KBM-7 (cell line): Measurements from ENCODE around the gene ATP5F1A.
"Not testable (repeated sequence)": the region's sequence is repeated elsewhere in the genome, so short reads cannot be mapped to it uniquely, and the experiment has no call there.

Experiments
- DNase-seq: peaks from one replicate; pipeline ENCODE4 v3.0.0-alpha.2; 2015
- in situ Hi-C: fragments of 300-500 bp; cut with MboI; formaldehyde crosslinking; loops from 2 replicates; pipeline ENCODE4 v1.14.3; 2020; ENCODE audit warnings: low sequenced_read_pairs, low pct_unique_long_range_greater_than_20kb, mixed read lengths

Gene ATP5F1A

GRCh38 chr18:46097801-46098615, at the start of gene ATP5F1A:
Gene ATP5F1A (minus strand): TSS chr18:46098296. CDS start chr18:46098231, 65 bp downstream.
- DNase-seq = peak; percentile 80
- in situ Hi-C loops = no loop called here

- in situ Hi-C loops = no loop called here
- DNase-seq = peak; percentile 28
These were observed 43.1 kb upstream of the ATP5F1A start for GRCh38 chr18:46141199-46141598.

GRCh38 chr18:46140173-46140572, 42.1 kb upstream of the ATP5F1A start:
- in situ Hi-C loops = no loop called here
- no peak for DNase-seq

DNA sequence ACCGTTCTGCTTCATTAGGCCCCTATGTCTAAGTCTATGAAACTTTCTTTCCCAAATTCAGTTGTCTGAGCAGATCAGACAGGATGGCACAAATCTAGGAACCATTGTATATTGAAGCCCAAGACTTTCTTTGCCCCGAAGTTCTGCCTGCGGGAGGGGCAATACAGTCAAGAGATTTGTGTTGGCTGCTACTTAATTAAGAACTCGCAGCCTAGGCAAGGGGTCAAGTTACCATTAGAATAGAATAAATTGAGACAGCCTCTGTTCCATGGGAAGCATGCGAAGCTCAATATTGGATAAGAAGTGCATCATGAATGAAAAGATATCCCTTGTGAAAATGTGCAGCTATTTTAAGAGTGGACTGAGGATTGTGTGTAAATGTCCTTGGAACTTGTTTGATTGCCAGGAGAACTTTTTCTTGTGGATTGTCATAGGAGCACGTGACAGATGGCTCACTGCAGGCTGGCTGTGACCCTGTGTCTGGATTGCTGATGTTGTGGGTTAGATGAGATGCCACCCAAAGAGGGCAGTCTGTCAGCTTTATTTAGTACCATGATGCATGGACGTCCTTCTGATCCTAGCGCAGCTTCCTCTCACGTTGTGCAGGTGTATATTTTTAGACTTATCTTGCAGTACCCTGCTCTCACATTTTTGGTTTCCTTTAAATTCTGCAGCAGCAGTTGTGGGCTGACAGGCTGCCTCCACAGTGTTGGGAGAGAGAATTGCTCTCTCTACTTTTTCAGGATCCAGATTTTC, 37.0 kb upstream of the ATP5F1A start:
- in situ Hi-C loops = no loop called here
- no peak for DNase-seq

- no peak for DNase-seq
- in situ Hi-C loops = no loop called here
These were observed 35.4 kb upstream of the ATP5F1A start for GRCh38 chr18:46133534-46133933.

DNA sequence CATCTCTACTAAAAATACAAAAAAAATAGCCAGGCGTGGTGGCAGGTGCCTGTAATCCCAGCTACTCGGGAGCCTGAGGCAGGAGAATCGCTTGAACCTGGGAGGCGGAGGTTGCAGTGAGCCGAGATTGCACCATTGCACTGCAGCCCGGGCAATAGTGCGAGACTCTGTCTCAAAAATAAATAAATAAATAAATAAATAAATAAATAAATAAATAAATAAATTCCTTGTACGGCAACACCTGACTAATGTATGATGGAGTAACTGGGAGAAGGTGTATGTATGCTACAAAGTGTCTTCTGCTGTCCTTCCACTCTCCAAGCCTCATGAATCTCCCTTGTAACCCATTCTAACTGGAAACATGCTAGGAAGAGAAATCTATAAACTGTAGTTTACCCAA, 32.5 kb upstream of the ATP5F1A start:
- in situ Hi-C loops, DNase-seq: not testable (repeated sequence)

DNA sequence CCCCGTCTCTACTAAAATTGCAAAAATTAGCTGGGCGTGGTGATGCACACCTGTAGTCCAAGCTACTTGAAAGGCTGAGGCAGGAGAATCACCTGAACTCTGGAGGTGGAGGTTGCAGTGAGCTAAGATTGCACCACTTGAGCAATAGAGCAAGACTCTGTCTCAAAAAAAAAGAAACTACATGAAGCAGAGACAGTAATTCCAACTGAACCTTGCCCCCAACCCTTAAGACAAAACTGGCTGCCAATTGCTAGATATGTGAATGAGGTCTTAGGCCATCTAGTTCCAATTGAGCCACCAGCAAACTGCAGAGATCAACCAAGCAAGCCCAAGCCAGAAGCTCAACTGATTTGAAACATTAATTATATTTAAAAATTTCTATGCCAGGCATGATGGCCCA, 32.0 kb upstream of the ATP5F1A start:
- in situ Hi-C loops = no loop called here
- no peak for DNase-seq

DNA sequence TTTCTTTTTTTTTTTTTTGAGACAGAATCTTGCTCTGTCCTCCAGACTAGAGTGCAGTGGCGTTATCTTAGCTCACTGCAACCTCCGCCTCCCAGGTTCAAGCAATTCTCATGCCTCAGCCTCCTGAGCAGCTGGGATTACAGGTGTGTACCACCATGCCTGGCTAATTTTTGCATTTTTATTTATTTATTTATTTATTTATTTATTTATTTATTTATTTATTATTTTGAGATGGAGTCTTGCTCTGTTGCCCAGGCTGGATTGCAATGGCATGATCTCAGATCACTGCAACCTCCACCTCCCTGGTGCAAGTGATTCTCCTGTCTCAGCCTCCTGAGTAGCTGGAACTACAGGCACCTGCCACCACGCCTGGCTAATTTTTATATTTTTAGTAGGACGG, 28.5 kb upstream of the ATP5F1A start:
- in situ Hi-C loops, DNase-seq: not testable (repeated sequence)

DNA sequence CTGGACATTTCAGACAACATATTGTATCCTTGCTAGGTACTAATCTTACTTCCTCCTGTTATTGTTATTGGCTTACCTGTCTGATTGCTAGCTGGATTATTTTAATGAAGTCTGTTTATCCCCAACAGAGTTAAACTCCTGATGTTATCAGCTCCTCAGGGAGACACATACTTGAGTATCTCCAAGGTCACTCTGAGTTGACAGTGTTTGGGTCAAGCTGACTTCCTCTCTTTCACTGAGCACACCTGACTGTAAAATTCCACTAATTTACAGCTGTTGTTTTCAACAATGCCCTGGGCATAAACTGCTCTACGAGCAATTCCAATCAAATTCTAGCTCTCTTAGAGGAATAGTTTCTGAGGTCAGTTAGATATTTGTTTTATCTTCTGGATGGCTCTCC, 15.7 kb upstream of the ATP5F1A start:
- in situ Hi-C loops = no loop called here
- DNase-seq = no peak

DNA sequence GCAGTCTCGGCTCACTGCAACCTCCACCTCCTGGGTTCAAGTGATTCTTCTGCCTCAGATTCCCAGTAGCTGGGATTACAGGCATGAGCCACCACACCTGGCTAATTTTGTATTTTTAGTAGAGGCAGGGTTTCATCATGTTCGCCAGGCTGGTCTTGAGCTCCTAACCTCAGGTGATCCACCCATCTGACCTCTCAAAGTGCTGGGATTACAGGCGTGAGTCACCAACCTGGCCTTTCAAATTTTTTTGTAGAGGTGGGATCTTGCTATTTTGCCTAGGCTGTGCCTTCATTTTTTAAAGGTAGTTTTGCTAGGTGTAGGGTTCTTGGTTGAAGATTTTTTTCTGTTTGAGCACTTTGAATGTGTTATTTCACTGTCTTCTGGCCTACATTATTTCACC, 12.3 kb upstream of the ATP5F1A start:
- in situ Hi-C loops = no loop called here

DNA sequence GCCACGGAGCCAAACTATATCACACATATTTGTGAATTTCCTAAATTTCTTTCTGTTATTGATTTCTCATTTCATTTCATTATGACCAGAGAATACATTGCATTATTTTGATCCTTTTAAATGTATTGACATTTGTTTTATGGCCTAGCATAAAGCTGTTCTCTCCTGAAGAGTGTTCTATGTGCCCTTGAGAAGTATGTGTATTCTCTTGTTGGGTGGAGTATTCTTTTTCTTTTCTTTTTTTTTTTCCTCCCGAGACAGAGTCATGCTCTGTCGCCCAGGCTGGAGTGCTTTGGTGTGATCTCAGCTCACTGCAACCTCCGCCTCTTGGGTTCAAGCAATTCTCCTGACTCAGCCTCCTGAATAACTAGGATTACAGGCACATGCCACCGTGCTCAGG, 11.3 kb upstream of the ATP5F1A start:
- in situ Hi-C loops = no loop called here

More for the DNA sequence above, 12.3 kb upstream of the ATP5F1A start:
- DNase-seq = no peak

DNA sequence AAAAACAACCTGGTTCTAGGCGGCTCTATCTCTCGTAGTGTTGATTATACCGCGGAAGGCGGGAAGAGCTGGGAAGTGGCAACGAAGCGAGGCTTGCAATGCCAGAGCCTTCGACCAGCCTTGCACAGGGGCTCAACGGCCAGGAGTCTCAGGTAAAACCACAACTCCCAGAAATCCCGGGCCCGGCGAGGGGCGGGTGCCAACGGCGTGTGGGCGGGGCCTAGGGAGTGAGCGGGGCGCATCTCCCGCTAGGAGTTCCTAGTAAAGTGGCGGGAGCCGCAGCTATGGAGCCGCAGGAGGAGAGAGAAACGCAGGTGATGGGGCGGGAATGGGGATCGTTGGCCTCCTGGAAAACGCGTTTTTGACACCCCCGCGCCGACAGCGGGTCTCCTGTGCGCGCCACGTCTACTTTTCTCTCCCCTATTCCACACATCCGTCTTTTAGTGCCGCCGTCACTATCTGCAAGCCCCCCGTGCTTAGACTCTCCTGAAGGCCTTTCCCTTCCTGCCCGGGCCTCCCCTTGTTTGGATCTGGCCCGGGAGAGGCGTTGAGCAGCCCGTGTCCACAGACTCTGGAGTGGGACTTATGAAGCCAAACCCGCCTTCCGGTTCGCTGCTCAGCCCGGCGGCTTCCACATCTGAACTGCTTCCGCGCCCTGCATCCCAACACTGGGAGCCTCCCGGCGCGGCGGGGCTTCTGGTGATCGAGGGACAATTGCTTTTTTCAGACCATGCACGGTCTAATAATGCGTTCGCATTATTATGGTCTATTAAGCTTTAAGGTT, 6.2 kb upstream of the ATP5F1A start, which contains the start of gene HAUS1:
Gene HAUS1, plus strand, starts transcription at position 258 of the 784 bp plus-strand sequence. Its CDS starts 27 bp downstream, at position 285.
- peak; percentile 91 for DNase-seq
- in situ Hi-C loops = no loop called here

More for the DNA sequence above, 11.3 kb upstream of the ATP5F1A start:
- DNase-seq = no peak

DNA sequence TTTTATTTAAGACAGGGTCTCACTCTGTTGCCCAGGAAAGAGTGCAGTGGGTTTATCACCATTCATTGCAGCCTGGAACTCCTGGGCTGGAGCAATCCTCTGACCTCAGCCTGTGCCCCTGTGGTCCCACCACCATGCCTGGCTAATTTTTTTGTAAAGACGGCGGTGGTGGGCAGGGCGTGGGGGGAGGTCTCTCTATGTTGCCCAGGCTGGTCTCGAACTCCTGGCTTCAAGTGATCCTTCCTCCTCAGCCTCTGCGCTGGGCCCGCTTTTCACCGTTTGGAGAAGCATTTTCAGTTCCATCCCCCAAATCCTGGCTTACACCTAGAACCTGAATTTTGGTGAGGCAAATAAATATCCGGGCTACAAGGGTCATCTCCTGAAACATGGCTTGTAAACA, 1.4 kb upstream of the ATP5F1A start:
- DNase-seq = no peak

DNA sequence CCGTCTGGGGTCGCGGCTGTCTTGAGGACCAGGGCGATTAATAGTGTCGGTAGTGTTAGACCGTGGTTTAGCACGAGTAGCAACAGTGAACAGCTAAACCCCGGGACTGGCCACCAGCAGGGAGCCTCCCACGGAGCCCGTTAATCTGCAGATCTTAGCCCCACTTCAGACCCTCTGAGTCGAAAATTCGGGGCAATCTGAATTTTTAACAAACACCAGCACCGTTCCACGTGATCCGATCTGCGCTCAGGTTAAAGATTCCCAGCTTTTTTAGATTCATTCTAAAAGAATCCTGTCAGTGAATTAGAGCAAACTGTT, 479 bp upstream of the ATP5F1A start:
- in situ Hi-C loops = no loop called here
- DNase-seq = no peak

More for the DNA sequence above, 1.4 kb upstream of the ATP5F1A start:
- in situ Hi-C loops = no loop called here

DNA sequence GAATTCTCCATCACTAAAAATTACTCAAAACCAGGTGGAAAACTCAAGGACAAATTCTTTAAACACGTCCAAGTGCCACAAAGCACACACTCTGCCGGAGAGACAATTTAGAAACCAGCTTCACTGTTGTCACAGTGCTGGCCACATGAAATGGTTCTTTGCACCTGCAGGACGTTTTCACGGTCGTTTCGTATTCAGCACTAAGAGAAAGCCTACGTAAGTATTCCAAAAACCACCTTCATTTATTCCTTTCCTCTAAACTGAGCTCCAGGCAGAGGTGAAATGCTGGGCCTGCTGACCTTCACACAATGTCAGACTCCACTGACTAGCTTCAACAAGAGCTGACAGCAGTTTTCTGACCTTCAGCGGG, 680 bp downstream of the ATP5F1A start:
- in situ Hi-C loops = no loop called here
- no peak for DNase-seq

GRCh38 chr18:46096651-46097300, 1.3 kb downstream of the ATP5F1A start:
- DNase-seq = peak; percentile 41
- in situ Hi-C loops = no loop called here

DNA sequence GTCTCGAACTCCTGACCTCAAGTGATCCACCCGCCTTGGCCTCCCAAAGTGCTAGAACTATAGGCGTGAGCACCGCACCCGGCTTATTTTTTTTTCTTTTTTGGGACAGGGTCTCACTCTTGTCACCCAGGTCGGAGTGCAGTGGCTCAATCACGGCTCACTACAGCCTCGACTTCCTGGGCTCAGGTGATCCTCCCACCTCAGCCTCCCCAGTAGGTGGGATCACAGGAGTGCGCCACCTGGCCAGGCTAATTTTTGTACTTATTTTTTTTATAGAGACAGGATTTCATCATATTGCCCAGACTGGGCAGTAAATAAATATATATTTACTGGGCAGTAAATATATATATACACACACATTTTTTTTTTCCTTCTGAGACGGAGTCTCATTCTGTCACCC, 2.6 kb downstream of the ATP5F1A start:
- in situ Hi-C loops = no loop called here
- DNase-seq = no peak

- DNase-seq, in situ Hi-C loops: not testable (repeated sequence)
These were observed 9.6 kb downstream of the ATP5F1A start for GRCh38 chr18:46088501-46088900.

- DNase-seq = no peak
- in situ Hi-C loops = no loop called here
These were observed 13.7 kb downstream of the ATP5F1A start for GRCh38 chr18:46084431-46084830.
